Effector memory CD4-positive, alpha-beta T cell (primary cell): ENCODE measurements around the gene GPC5.

Source experiments
- DNase-seq, 3 donors: peaks; one replicate each; pipeline ENCODE4 v3.0.0-alpha.2; 2020
- H3K27ac ChIP-seq: 2 replicates; pipeline ENCODE4 v1.7.0; 2013; ENCODE audit warnings: mild to moderate bottlenecking, low read length, moderate library complexity; ENCODE audit not compliant: insufficient read depth, poor library complexity, severe bottlenecking
- H3K27me3 ChIP-seq: replicated peaks from 2 replicates; pipeline ENCODE4 v1.7.0; 2013; ENCODE audit warnings: mild to moderate bottlenecking, low read length; ENCODE audit not compliant: insufficient read depth, control insufficient read depth, poor library complexity, severe bottlenecking
- H3K36me3 ChIP-seq: 2 replicates; pipeline ENCODE4 v1.7.0; 2013; ENCODE audit warnings: mild to moderate bottlenecking, low read length, moderate library complexity; ENCODE audit not compliant: control insufficient read depth, insufficient read depth
- H3K4me1 ChIP-seq: 2 replicates; pipeline ENCODE4 v1.7.0; 2013; ENCODE audit warnings: low read length, mild to moderate bottlenecking; ENCODE audit not compliant: control insufficient read depth, insufficient read depth, poor library complexity, severe bottlenecking
- H3K4me3 ChIP-seq: 2 replicates; pipeline ENCODE4 v1.7.0; 2013; ENCODE audit warnings: low read length, low read depth, mild to moderate bottlenecking; ENCODE audit not compliant: insufficient read depth, poor library complexity, severe bottlenecking
- H3K9me3 ChIP-seq: 2 replicates; pipeline ENCODE4 v1.7.0; 2013; ENCODE audit warnings: mild to moderate bottlenecking, low read length, moderate library complexity; ENCODE audit not compliant: control insufficient read depth

Gene GPC5

DNA sequence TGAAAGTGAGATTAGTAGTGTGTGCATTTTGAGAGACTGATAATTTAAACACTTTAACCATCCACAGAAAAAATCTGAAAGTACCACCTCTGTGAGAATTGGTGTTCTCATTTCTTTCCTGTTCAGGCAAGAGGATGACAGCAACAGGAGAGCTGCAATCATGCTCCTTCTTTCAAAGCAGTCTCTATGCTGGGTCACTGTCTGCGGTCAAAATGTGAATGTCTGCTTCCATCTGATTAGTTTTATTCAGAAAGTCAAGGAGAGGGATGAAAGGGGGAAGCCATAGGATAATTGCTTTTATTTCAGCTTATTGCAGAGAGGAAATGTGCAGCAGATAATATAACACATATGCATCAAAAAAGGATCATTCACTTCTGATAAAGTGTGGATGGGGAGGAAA is 1514.2 kb downstream of the GPC5 start:
- Histone ChIP-seq H3K9me3 (no peaks in the 10 kb centered on the region), H3K27me3 (no peaks in the 10 kb centered on the region), H3K36me3 (no peaks in the 10 kb centered on the region), H3K4me1 (no peaks in the 10 kb centered on the region), H3K4me3 (no peak overlapping the region), H3K27ac (no peak overlapping the region)
- no peak for DNase-seq

DNA sequence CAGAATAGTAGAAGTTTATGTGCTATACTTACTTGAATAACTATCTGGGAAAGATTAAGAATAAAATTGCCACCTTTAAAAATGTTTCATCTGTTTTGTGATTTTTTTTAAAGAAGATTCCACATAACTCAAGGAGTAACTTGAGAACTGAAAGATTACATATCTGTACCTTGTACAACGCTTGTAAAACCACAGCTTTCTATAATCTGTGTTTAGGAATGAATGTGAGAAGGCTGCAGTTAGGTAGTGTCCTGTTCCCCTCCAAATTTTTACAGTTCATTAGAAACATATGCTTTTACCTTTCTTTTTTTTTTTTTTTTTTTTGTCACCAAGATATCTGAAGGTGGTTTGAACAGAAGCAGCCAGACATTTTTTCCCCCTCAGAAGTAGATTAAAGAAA is 1515.4 kb downstream of the GPC5 start:
- Histone ChIP-seq H3K4me1 (no peaks in the 10 kb centered on the region), H3K36me3 (no peaks in the 10 kb centered on the region), H3K9me3 (no peaks in the 10 kb centered on the region), H3K4me3 (no peak overlapping the region), H3K27me3 (no peaks in the 10 kb centered on the region), H3K27ac (no peak overlapping the region)
- no peak for DNase-seq
